Measurements from ENCODE around the gene SERGEF. TPM values are rescaled to one million over a fixed set of nuclear protein-coding genes. Genes with fewer than 3 reads are reported as not detected.

Gene SERGEF
- total RNA-seq, 2 donors from 2014 or later: 23.2 to 36.2 TPM

GRCh38 chr11:17922416-17922788 lies 90.4 kb downstream of the SERGEF start:
- no peak overlapping the region for H3K9ac ChIP-seq (ENCODE audit: low read depth in 2 of 2, low read length in 2 of 2)
- no peak overlapping the region for H3K27ac ChIP-seq

GRCh38 chr11:17921659-17922415 lies 91.0 kb downstream of the SERGEF start:
- TF ChIP-seq CTCF (IDR thresholded peaks at IDR 0.05): no peak
- no peak for DNase-seq
- no peak overlapping the region for H3K9ac ChIP-seq (ENCODE audit: low read depth in 2 of 2, low read length in 2 of 2)

More at GRCh38 chr11:17922416-17922788, 90.4 kb downstream of the SERGEF start:
- H3K36me3 ChIP-seq: no peaks in the 10 kb centered on the region
- intact Hi-C loops (cut with DNase I): no loop called here
- no peak for TF ChIP-seq CTCF (IDR thresholded peaks at IDR 0.05)
- H3K4me1 ChIP-seq: no peaks in the 10 kb centered on the region
- H3K27me3 ChIP-seq: no peaks in the 10 kb centered on the region
- DNase-seq: no peak
- H3K4me3 ChIP-seq: no peak overlapping the region
- no peaks in the 10 kb centered on the region for H3K9me3 ChIP-seq

GRCh38 chr11:17918049-17918605 lies 94.7 kb downstream of the SERGEF start:
- Histone ChIP-seq H3K9me3 (no peaks in the 10 kb centered on the region), H3K36me3 (no peaks in the 10 kb centered on the region), H3K4me3 (no peak overlapping the region), H3K27ac (no peak overlapping the region), H3K4me1 (no peaks in the 10 kb centered on the region), H3K27me3 (no peaks in the 10 kb centered on the region), H3K9ac (ENCODE audit: low read depth in 2 of 2, low read length in 2 of 2) (no peak overlapping the region)
- intact Hi-C loops (cut with DNase I): no loop called here
- DNase-seq: no peak
- TF ChIP-seq CTCF (IDR thresholded peaks at IDR 0.05): no peak

More at GRCh38 chr11:17921659-17922415, 91.0 kb downstream of the SERGEF start:
- no peaks in the 10 kb centered on the region for H3K27me3 ChIP-seq
- intact Hi-C loops (cut with DNase I): no loop called here
- H3K4me1 ChIP-seq: no peaks in the 10 kb centered on the region
- no peak overlapping the region for H3K4me3 ChIP-seq
- no peak overlapping the region for H3K27ac ChIP-seq
- no peaks in the 10 kb centered on the region for H3K9me3 ChIP-seq
- no peaks in the 10 kb centered on the region for H3K36me3 ChIP-seq

GRCh38 chr11:17917556-17917955 lies 95.3 kb downstream of the SERGEF start:
- Histone ChIP-seq H3K4me3 (no peak overlapping the region), H3K9ac (ENCODE audit: low read depth in 2 of 2, low read length in 2 of 2) (no peak overlapping the region), H3K27ac (no peak overlapping the region), H3K9me3 (no peaks in the 10 kb centered on the region), H3K27me3 (no peaks in the 10 kb centered on the region), H3K36me3 (no peaks in the 10 kb centered on the region), H3K4me1 (no peaks in the 10 kb centered on the region)
- no peak for DNase-seq
- intact Hi-C loops (cut with DNase I): no loop called here
- no peak for TF ChIP-seq CTCF (IDR thresholded peaks at IDR 0.05)

GRCh38 chr11:17915500-17916143 lies 97.2 kb downstream of the SERGEF start:
- no peak for DNase-seq
- no peak for TF ChIP-seq CTCF (IDR thresholded peaks at IDR 0.05)
- intact Hi-C loops (cut with DNase I): no loop called here
- no peak overlapping the region for H3K9ac ChIP-seq (ENCODE audit: low read depth in 2 of 2, low read length in 2 of 2)
- H3K4me3 ChIP-seq: no peak overlapping the region
- H3K9me3 ChIP-seq: no peaks in the 10 kb centered on the region
- H3K4me1 ChIP-seq: no peaks in the 10 kb centered on the region
- H3K27ac ChIP-seq: no peak overlapping the region
- no peaks in the 10 kb centered on the region for H3K36me3 ChIP-seq
- H3K27me3 ChIP-seq: no peaks in the 10 kb centered on the region
